Fibroblast of lung (primary cell): ENCODE data around the gene LLPH.

Source experiments
- EZH2 ChIP-seq: IDR thresholded peaks from 2 replicates; pipeline ENCODE4 v1.5.1; 2012; ENCODE audit warnings: low read length, control low read depth, mild to moderate bottlenecking; ENCODE audit errors: missing control alignments
- TF ChIP-seq, protein P1 (sequence below), 2 donors: IDR thresholded peaks in 1 of 2; conservative IDR thresholded peaks in 1 of 2; 1 replicate in 1 of 2; 2 replicates in 1 of 2; pipeline ENCODE4 v1.5.1; 2011 to 2012; ENCODE audit warnings: low read length in 2 of 2, control low read depth in 1 of 2, inconsistent platforms in 1 of 2, low read depth in 1 of 2, mild to moderate bottlenecking in 1 of 2

DNA sequence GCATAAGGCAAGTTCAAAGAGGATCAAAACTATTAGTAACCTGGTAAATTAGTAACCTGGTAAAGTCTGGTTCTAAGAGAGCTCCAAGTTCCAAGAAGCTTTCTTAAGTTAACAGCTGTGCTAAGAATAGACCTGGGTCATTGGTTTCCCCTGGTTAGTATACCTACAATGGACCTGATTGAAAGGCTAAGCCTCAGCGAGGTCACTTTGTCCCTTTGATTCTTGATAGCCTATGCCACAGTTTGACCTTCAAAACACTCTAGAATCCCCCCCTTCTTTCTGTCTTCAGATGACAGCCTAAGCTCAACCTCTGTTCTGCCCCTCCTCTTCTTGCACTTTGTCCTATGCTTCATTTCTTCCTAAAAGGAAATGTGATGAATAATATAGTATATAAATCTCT is 53.0 kb downstream of the LLPH start:
- no peak for TF ChIP-seq EZH2
- TF ChIP-seq, protein P1, sequence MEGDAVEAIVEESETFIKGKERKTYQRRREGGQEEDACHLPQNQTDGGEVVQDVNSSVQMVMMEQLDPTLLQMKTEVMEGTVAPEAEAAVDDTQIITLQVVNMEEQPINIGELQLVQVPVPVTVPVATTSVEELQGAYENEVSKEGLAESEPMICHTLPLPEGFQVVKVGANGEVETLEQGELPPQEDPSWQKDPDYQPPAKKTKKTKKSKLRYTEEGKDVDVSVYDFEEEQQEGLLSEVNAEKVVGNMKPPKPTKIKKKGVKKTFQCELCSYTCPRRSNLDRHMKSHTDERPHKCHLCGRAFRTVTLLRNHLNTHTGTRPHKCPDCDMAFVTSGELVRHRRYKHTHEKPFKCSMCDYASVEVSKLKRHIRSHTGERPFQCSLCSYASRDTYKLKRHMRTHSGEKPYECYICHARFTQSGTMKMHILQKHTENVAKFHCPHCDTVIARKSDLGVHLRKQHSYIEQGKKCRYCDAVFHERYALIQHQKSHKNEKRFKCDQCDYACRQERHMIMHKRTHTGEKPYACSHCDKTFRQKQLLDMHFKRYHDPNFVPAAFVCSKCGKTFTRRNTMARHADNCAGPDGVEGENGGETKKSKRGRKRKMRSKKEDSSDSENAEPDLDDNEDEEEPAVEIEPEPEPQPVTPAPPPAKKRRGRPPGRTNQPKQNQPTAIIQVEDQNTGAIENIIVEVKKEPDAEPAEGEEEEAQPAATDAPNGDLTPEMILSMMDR (conservative IDR thresholded peaks at IDR 0.05 in 1 of 2, IDR thresholded peaks at IDR 0.05 in 1 of 2; ENCODE audit: low read depth in 1 of 2, low read length in 2 of 2): no peak
